SW 1271 (cell line): ENCODE measurements around the gene CACNA1B.
A peak's percentile ranks its signal among the peaks of the same experiment; 100 is the strongest.
"Not testable (repeated sequence)": the region's sequence is repeated elsewhere in the genome, so short reads cannot be mapped to it uniquely, and the experiment has no call there.

Source experiments
- DNase-seq, 2 experiments: peaks; one replicate each; lab custom pipeline; 2025; lab: John Stamatoyannopoulos, UW

CACNA1B gene

GRCh38 chr9:137889966-137890365 lies 12.4 kb downstream of the CACNA1B start:
- not testable (repeated sequence) for DNase-seq

- DNase-seq, result not testable (repeated sequence)
Observed at GRCh38 chr9:137890768-137891587, 13.4 kb downstream of the CACNA1B start.

GRCh38 chr9:137891588-137892423 lies 14.2 kb downstream of the CACNA1B start:
- no peak for DNase-seq

GRCh38 chr9:137892424-137893191 lies 15.0 kb downstream of the CACNA1B start:
- no peak for DNase-seq

- DNase-seq, result no peak
Observed at GRCh38 chr9:137893670-137894069, 16.1 kb downstream of the CACNA1B start.

- DNase-seq, result no peak
Observed at GRCh38 chr9:137899551-137900360, 22.2 kb downstream of the CACNA1B start.

- DNase-seq, result no peak
Observed at GRCh38 chr9:137900584-137901310, 23.2 kb downstream of the CACNA1B start.

GRCh38 chr9:137902646-137903045 lies 25.1 kb downstream of the CACNA1B start:
- DNase-seq, result peak in 1 of 2 experiments; percentile 21

- DNase-seq, result no peak
Observed at GRCh38 chr9:137905740-137906139, 28.2 kb downstream of the CACNA1B start.

- DNase-seq, result no peak
Observed at GRCh38 chr9:137907776-137908175, 30.2 kb downstream of the CACNA1B start.

- no peak for DNase-seq
Observed at GRCh38 chr9:137912671-137913070, 35.1 kb downstream of the CACNA1B start.

- no peak for DNase-seq
Observed at GRCh38 chr9:137913132-137913531, 35.5 kb downstream of the CACNA1B start.

- DNase-seq, result no peak
Observed at GRCh38 chr9:137913771-137914767, 36.5 kb downstream of the CACNA1B start.

GRCh38 chr9:137916540-137916939 lies 39.0 kb downstream of the CACNA1B start:
- no peak for DNase-seq

- DNase-seq, result no peak
Observed at GRCh38 chr9:137917116-137917515, 39.5 kb downstream of the CACNA1B start.

- DNase-seq, result no peak
Observed at GRCh38 chr9:137917795-137918194, 40.2 kb downstream of the CACNA1B start.

- DNase-seq, result no peak
Observed at GRCh38 chr9:137918331-137919094, 40.9 kb downstream of the CACNA1B start.

- DNase-seq, result no peak
Observed at GRCh38 chr9:137919095-137919465, 41.5 kb downstream of the CACNA1B start.

- no peak for DNase-seq
Observed at GRCh38 chr9:137919649-137920141, 42.1 kb downstream of the CACNA1B start.
